ENCODE measurements around the gene ARHGAP32. TPM values are rescaled to one million over a fixed set of nuclear protein-coding genes. Genes with fewer than 3 reads are reported as not detected.

ARHGAP32 gene
- total RNA-seq, 1 donor from 2014 or later, result 4.2 TPM

GRCh38 chr11:129208863-129209262 is 16.7 kb upstream of the ARHGAP32 start:
- DNase-seq (ENCODE audit: low read depth), result no peak
- H3K4me3 ChIP-seq (ENCODE audit: low read depth, low read length), result no peak overlapping the region
- no peak for TF ChIP-seq CTCF (conservative IDR thresholded peaks at IDR 0.05; ENCODE audit: low read depth, low read length)

GRCh38 chr11:129204150-129204838 is 12.2 kb upstream of the ARHGAP32 start:
- no peak for TF ChIP-seq CTCF (conservative IDR thresholded peaks at IDR 0.05; ENCODE audit: low read depth, low read length)
- DNase-seq (ENCODE audit: low read depth), result no peak
- no peak overlapping the region for H3K4me3 ChIP-seq (ENCODE audit: low read depth, low read length)

- no peak for TF ChIP-seq CTCF (conservative IDR thresholded peaks at IDR 0.05; ENCODE audit: low read depth, low read length)
Observed at GRCh38 chr11:129202646-129203045, 10.5 kb upstream of the ARHGAP32 start.

GRCh38 chr11:129195682-129196081 is 3.6 kb upstream of the ARHGAP32 start:
- no peak overlapping the region for H3K4me3 ChIP-seq (ENCODE audit: low read depth, low read length)
- no peak for DNase-seq (ENCODE audit: low read depth)
- TF ChIP-seq CTCF (conservative IDR thresholded peaks at IDR 0.05; ENCODE audit: low read depth, low read length), result no peak

More at GRCh38 chr11:129202646-129203045, 10.5 kb upstream of the ARHGAP32 start:
- no peak for DNase-seq (ENCODE audit: low read depth)
- H3K4me3 ChIP-seq (ENCODE audit: low read depth, low read length), result no peak overlapping the region

GRCh38 chr11:129191649-129192048 is 476 bp downstream of the ARHGAP32 start:
- peak overlapping the region; percentile 5 for H3K4me3 ChIP-seq (ENCODE audit: low read depth, low read length)
- no peak for DNase-seq (ENCODE audit: low read depth)
- TF ChIP-seq CTCF (conservative IDR thresholded peaks at IDR 0.05; ENCODE audit: low read depth, low read length), result no peak

- H3K4me3 ChIP-seq (ENCODE audit: low read depth, low read length), result no peak overlapping the region
- DNase-seq (ENCODE audit: low read depth), result no peak
Observed at GRCh38 chr11:129190087-129190486, 2.0 kb downstream of the ARHGAP32 start.

More at GRCh38 chr11:129190087-129190486, 2.0 kb downstream of the ARHGAP32 start:
- TF ChIP-seq CTCF (conservative IDR thresholded peaks at IDR 0.05; ENCODE audit: low read depth, low read length), result no peak

Data from epithelial cell of proximal tubule (primary cell).